GM06990 (cell line): ENCODE results near the gene ADGRL3.

Experiments used
- DNase-seq: peaks from one replicate; pipeline ENCODE4 v3.0.0-alpha.2; 2011; ENCODE audit not compliant: insufficient read length; ENCODE audit errors: extremely low read depth
- H3K27me3 ChIP-seq: replicated peaks from 2 replicates; pipeline ENCODE4 v1.6.0; 2011; ENCODE audit warnings: low read length; ENCODE audit not compliant: control insufficient read depth, insufficient read depth
- H3K36me3 ChIP-seq: 2 replicates; pipeline ENCODE4 v1.5.1; 2011; ENCODE audit warnings: low read length; ENCODE audit not compliant: control insufficient read depth, insufficient read depth
- H3K4me3 ChIP-seq: replicated peaks from 2 replicates; pipeline ENCODE4 v1.5.1; 2011; ENCODE audit warnings: low read depth, mild to moderate bottlenecking, control low read depth, low read length
- TF ChIP-seq, protein P1 (sequence below): IDR thresholded peaks from 2 replicates; pipeline ENCODE4 v1.5.1; 2011; ENCODE audit warnings: low read length, control low read depth, mild to moderate bottlenecking, inconsistent platforms; ENCODE audit not compliant: insufficient read depth, poor library complexity, severe bottlenecking

Gene ADGRL3

DNA sequence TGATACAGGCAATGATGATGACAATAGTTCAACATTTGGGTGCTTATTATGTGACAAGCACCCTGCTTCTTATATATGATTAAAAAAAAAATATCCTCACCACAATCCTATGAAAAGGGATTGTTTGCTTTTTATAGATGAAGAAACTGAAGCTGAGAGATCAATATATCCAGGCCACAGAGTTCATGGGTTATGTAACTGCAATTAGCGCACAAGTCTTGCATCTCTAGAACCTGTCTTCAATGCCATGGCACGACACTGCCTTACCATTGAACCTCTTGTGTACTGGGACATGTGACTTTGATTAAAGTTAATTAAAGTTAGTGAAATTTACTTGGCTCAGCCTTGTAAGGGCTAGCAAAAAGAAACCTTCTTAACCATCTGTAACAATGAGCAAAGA, 599.7 kb downstream of the ADGRL3 start:
- no peaks in the 10 kb centered on the region for H3K27me3 ChIP-seq
- DNase-seq = no peak
- TF ChIP-seq, protein P1, sequence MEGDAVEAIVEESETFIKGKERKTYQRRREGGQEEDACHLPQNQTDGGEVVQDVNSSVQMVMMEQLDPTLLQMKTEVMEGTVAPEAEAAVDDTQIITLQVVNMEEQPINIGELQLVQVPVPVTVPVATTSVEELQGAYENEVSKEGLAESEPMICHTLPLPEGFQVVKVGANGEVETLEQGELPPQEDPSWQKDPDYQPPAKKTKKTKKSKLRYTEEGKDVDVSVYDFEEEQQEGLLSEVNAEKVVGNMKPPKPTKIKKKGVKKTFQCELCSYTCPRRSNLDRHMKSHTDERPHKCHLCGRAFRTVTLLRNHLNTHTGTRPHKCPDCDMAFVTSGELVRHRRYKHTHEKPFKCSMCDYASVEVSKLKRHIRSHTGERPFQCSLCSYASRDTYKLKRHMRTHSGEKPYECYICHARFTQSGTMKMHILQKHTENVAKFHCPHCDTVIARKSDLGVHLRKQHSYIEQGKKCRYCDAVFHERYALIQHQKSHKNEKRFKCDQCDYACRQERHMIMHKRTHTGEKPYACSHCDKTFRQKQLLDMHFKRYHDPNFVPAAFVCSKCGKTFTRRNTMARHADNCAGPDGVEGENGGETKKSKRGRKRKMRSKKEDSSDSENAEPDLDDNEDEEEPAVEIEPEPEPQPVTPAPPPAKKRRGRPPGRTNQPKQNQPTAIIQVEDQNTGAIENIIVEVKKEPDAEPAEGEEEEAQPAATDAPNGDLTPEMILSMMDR = no peak
- no peaks in the 10 kb centered on the region for H3K36me3 ChIP-seq
- no peak overlapping the region for H3K4me3 ChIP-seq

DNA sequence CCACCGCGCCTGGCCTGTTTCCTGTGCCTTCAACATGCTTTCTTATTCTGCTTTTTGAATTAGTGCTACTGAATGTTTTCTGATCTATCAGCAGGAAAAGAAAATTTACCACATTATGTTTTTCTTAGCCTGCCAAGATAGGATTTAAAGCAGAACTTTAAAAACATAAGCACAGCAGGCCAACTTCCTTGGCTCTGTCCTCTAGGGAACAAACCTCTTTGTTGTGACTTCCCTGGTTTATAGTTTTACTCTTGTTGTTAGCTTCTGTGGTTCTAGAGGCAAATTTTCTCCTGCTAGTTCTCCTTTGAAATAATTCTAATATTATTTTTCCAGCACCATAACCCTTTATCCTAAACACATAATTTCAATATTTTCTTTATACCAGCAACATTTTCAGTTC, 605.1 kb downstream of the ADGRL3 start:
- H3K36me3 ChIP-seq = no peaks in the 10 kb centered on the region
- no peaks in the 10 kb centered on the region for H3K27me3 ChIP-seq
- no peak for DNase-seq
- TF ChIP-seq, protein P1 = no peak
- no peak overlapping the region for H3K4me3 ChIP-seq

DNA sequence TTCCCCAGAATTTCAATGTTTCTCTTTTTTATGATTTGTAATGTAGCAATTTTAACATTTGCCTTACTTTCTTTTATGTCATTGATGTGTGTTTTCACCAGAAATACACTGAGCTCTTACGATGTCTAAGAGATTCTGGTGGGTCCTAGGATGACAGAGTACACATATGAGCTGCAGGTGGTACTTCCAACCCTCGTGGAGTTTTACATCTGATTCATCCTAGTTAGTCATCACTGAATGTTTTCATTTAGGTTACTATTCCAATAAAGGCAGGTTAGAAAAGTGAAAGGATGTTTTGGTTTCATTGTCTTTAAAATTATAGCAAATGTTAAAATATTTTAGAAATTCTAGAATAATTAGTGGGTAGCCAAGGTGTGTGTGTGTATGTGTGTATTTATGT, 605.9 kb downstream of the ADGRL3 start:
- H3K27me3 ChIP-seq = no peaks in the 10 kb centered on the region
- no peaks in the 10 kb centered on the region for H3K36me3 ChIP-seq
- TF ChIP-seq, protein P1 = no peak
- DNase-seq = no peak
- no peak overlapping the region for H3K4me3 ChIP-seq

DNA sequence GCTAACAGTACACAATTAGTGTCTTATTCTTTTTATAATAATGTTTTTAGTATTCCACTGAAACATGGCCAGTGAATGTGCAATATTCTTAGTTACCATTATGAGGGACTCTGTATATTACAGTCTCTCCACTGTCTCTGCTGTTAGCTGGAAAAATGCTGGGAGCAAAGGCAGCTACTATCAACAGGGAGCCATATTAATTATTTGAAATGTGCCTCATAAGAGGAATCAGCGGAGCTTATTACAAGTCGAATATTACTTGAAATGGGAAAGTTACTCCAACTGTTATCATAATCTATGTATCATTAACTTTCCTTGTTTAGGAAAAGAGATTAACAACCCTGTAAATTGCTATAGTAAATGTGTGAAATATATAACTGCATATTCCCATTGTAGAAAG, 612.0 kb downstream of the ADGRL3 start:
- H3K27me3 ChIP-seq = no peaks in the 10 kb centered on the region
- TF ChIP-seq, protein P1 = no peak
- H3K36me3 ChIP-seq = no peaks in the 10 kb centered on the region
- no peak for DNase-seq
- H3K4me3 ChIP-seq = no peak overlapping the region

DNA sequence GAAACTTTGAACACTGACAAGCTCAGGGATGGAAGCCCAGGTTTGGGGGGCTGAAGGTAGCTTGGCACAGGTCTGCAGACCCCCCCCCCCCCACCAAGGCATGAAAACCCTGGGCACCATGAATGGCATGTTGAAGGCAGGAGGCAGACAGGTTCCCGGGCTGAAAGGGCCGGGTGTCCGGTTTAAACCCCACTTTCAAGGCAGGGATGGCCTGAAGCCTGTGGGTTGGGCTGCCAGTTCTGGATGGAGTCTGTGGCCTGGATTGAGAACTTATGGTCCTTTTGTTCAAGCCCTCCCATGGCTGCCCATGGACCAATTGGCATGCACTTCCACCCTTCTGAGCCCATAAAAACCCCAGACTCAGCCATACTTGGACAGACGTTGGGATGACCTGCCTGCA, 616.9 kb downstream of the ADGRL3 start:
- Histone ChIP-seq H3K4me3 (no peak overlapping the region), H3K36me3 (no peaks in the 10 kb centered on the region), H3K27me3 (no peaks in the 10 kb centered on the region)
- no peak for DNase-seq
- TF ChIP-seq, protein P1 = no peak

DNA sequence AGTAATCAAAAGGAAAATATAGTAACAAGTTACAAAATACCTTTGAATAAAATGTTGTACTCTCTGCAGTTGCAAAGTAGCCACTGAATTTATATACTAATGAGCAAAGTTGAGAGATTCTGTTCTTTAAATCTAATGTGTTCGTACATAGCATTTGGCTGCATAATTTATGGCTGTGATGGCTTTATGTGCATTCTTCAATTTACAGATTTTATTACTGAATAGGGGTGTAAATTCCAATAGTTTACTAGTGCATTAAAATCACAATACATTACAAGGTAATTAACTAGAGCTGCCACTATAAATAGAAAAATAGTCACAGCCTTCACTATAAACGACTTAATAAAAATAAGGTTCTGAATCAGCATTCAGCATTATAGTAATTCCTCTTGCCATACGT, 620.0 kb downstream of the ADGRL3 start:
- no peak for DNase-seq
- Histone ChIP-seq H3K27me3 (no peaks in the 10 kb centered on the region), H3K36me3 (no peaks in the 10 kb centered on the region), H3K4me3 (no peak overlapping the region)
- TF ChIP-seq, protein P1 = no peak
